ENCODE results near the gene NAT10.

The NAT10 gene

DNA sequence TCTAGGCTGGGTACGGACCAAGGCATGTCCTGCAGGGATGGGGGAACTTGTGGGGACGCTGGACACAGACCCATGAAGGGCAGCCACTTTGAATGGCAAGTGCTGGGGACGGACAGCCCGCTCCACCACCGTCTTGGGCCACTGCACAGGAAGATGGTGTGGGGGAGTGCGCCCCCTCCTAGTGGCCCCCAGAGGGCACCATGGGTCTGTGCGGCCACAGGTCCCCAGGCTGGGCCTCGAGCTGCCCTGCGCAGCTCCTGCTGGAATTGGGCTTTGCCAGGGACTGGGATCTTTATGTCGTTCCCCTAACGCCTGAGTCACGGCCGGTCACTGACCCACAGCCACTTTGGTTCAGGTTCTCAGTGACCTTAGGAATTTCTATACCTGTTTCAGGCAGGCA is 44.4 kb downstream of the NAT10 start:
- peak; percentile 17 to 38 for DNase-seq
- no peak for TF ChIP-seq POLR2A (IDR thresholded peaks at IDR 0.05; ENCODE audit: low read length)
- TF ChIP-seq GATA1 (IDR thresholded peaks at IDR 0.05; ENCODE audit: low read depth, low read length), result no peak

DNA sequence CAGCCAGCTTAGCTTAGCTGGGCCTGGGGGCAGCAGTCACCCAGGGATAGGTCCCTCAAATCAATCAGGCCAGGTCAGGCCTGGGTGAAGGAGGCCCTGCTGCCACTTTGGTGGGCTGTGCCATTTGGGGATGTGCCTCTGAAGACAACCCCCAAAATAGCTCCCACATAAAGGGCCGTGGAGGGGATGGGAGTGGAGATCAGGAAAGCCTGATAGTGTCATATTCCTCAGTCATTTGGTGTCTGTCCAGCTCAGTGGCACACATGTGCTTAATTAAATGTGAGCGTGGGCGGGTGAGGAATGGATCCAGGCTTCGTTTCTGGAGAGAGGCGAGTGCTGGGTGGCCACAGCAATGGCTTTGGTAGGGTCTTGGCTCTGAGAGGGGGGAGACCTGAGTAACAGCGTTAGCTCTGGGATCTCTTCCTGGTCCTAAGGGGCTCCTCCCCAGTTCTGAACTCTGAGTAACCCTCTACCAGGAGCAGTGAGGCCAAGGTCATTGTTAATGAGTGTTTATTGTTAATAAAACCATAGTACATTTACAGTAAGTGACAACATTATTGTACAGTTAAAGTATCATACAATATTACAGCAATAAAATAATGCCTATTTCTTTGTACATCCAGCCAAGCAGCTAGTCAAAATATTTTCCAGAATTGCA is 45.2 kb downstream of the NAT10 start:
- no peak for TF ChIP-seq POLR2A (IDR thresholded peaks at IDR 0.05; ENCODE audit: low read length)

DNA sequence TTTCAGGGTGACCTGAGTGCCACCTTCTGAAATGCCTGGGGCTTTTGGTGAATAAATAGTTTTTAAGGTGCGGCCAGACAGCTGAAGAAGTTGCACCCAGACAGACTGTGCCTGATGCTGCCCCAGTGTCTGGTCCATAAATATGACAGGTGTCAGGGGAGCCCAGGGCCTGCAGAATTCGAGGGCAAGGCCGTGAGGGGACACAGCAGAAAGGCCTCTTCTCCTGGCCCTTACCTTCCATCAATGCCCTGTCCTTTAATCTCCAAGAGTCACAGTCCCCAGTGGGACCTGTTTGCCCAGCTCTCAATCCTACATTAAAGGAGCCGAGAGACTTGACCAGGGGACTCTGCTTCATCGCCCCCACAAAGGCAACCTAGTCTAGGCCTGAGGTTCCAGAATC is 45.7 kb downstream of the NAT10 start:
- no peak for DNase-seq
- TF ChIP-seq POLR2A (IDR thresholded peaks at IDR 0.05; ENCODE audit: low read length) (no peak), GATA1 (IDR thresholded peaks at IDR 0.05; ENCODE audit: low read depth, low read length) (no peak)

More for the DNA sequence above, 45.2 kb downstream of the NAT10 start:
- no peak for DNase-seq

DNA sequence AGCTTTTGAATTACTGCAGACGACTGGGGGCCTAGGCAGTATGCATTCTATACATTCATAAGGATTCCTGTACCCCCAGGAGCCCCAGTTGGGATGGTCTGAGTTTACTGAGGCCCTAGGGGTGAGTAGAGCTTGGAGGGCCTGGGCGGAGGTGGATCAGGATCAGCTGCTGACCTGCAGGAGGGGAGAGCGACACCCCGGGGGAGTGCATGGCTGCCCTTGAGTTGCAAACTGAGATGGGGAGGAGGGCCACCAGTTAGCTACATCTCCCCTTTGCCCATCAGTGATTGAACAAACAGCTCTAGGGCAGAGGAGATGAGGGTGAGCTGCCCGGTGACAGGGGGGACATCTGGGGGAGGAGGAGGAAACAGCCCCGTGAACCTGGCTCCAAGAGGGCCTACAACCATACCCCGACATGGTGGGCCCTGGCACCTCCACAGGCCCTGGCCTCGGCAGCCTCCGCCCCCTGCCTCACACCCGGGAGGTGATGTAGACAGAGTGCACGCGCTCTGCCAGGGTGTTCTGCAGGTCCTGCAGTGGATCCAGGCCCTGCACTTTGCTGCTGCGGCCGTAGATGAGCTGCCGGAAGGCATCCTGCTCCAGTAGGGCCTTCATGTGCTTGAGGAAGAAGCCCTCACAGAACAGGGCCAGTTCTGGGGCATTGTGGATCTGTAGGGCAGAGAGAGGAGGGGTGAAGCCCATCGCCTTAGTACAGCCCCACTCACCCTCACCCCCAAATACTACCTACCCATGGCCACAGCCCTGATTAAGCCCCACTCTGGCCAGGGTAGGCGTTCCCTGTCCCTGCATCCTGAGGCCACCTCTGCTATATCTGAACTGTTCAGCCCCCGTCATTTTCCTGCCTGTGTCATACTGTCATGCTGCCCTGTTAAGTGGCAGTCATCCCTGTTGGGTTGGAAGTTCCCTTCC is 46.8 kb downstream of the NAT10 start:
- no peak for TF ChIP-seq GATA1 (IDR thresholded peaks at IDR 0.05; ENCODE audit: low read depth, low read length)

DNA sequence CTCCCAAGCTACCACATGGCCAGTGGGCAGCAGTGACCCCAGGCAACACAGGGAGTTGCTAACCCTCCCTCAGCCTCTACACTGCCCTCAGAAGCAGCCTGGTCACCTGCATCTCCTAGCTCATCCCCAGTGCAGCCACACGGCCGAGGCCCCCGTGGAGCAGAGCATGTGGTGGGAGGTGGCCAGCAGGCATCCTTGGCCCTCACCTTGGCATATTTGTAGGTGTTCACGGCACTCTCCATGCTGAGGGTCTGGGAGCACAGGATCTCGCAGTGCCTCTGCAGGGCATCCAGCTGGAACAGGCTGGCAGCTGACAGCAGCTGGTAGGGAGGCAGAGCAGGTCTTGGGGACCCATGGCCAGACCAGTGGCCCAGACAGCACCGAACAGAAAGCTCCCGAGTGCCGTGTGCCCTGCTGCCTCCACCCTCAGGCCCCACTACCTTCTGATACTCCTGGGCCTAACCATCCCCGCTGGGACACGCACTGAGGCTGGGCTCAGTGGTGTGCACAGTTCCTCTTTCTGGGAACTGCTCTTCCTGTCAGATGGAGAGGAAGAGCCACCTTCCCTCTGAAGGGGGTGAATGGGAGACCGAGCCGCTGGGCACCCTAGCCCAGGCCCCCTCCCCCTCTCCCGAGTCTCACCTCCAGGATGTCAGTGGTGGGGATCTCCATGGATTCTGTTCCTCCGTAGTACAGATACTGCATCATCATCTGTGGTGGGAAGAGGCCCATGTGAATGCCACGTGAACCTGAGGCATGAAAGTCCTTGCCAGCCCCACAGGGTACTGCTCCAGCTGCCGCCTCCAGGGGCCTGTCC is 48.8 kb downstream of the NAT10 start:
- DNase-seq, result no peak
- TF ChIP-seq GATA1 (IDR thresholded peaks at IDR 0.05; ENCODE audit: low read depth, low read length), result no peak
- no peak for TF ChIP-seq POLR2A (IDR thresholded peaks at IDR 0.05; ENCODE audit: low read length)

More for the DNA sequence above, 46.8 kb downstream of the NAT10 start:
- no peak for DNase-seq

DNA sequence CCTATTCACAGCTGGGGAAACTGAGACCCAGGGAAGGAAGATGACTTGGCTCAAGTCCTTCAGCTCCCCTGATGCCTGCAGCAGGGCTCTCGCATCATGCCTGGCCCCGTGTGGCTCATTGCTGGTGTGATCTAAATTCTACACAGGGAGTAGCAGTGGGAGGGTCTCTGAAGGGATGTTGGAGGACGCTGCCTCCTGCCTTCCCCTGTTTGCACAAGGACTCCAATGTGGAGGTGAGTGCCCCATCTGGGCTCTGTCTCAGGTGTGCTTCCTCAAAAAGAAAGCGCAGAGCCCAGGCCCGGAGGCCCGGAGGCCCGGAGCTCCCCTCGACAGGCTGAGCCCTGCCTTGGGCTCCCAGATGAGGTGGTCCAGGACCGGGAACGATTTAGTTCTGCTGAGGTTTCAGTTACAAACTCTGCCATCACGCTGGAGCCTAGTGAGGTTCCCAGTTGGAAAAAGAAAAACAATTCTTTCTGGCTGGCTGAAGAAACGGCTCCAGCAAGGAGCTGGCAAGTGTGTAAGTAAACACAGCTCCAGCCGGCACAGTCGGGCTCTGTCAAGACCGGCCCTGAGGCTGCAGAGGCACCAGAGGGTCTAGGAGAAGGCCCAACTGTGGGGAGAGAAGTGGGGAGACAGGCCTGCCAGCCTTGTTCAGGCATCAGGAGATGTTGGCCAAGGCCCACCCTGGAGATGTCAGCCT is 49.8 kb downstream of the NAT10 start:
- TF ChIP-seq GATA1 (IDR thresholded peaks at IDR 0.05; ENCODE audit: low read depth, low read length) (no peak), POLR2A (IDR thresholded peaks at IDR 0.05; ENCODE audit: low read length) (no peak)
- DNase-seq, result no peak

DNA sequence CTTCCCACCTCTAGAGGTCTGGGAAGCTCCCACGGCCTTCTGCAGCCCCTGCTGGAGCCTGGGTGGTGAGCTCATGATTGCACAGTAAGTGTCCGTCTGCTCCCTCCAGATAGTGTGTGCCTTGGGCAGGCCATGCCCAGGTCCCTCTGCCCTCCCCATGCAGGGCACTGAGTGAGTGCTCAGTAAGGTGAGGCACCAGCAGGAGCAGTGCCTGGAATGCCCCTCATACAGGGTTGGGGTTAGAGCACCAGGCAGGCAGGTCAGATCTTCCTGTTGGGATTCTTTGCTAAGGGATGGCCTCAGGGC is 50.3 kb downstream of the NAT10 start:
- TF ChIP-seq GATA1 (IDR thresholded peaks at IDR 0.05; ENCODE audit: low read depth, low read length), result no peak
- no peak for TF ChIP-seq POLR2A (IDR thresholded peaks at IDR 0.05; ENCODE audit: low read length)
- DNase-seq, result no peak

DNA sequence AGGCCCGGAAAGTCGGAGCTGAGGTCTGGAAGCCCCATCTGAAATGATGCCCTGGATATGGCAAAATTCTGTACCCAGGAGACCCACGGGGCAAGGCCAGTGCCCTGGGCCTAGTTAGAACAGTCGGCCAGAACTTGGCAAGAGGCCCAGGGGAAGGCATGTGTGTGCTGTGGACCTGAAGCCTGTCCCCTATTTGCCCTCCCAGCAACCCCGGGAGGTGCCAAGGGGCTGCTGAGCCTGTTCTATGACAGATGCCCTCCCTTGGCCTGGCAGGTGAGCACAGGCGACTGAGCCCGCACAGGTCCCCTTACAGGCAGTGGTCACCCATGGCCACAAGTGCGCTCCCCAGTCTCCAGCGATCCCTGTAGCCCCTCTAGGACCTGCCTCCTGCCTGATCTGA is 51.7 kb downstream of the NAT10 start:
- no peak for DNase-seq
- no peak for TF ChIP-seq POLR2A (IDR thresholded peaks at IDR 0.05; ENCODE audit: low read length)
- TF ChIP-seq GATA1 (IDR thresholded peaks at IDR 0.05; ENCODE audit: low read depth, low read length), result no peak

DNA sequence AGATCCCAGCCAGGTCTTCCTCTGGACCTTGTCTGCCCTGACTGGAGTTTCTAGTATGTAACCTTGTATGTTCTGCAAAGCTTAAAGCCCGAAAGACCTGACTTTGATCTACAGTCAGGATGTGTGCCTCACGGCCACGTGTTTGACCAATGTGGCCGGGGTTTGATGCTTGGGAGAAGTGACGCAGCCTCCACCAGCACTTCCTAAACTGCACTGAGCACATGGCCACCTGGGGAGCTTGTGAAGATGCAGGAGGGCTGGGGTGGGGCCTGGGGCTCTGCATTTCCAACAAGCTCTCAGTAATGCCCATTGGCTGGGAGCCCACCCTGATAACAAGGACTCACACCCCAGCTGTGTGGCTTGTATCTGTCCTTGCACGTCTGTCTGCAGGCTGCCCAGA is 53.2 kb downstream of the NAT10 start:
- TF ChIP-seq POLR2A (IDR thresholded peaks at IDR 0.05; ENCODE audit: low read length), result no peak
- TF ChIP-seq GATA1 (IDR thresholded peaks at IDR 0.05; ENCODE audit: low read depth, low read length), result no peak
- DNase-seq, result no peak

DNA sequence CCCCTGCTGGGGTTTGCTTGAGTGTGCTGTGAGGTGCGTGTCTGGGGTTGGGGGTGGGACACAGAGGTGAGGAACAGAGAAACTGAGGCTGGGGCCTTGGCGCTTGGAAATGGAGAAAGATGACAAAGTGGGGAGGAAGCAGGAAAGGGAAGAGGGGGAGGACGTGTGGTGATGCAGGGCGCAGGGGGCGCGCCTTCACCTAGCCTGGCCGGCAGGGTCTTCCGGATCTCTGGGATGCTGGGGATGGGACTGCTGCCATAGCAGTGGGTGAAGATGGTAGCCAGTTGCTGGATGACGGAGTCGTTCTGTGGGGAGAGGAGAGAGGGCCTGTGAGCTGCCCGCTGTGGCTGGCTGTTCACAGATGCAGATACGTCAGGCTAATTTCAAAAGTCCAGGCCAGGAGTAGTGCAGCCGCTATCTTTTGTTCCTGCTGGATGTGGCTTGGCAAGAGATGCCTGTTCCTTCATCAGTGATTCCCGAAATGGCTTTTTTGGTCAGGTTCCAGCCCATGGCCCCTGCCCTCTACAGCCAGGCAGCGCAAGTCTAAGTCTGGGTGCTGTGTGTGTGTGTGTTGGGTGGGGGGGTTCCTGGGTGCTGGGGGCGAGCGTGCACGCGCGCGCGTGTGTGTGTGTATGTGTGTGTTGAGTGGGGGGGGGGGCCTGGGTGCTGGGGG is 54.8 kb downstream of the NAT10 start:
- TF ChIP-seq GATA1 (IDR thresholded peaks at IDR 0.05; ENCODE audit: low read depth, low read length) (no peak), POLR2A (IDR thresholded peaks at IDR 0.05; ENCODE audit: low read length) (no peak)
- no peak for DNase-seq

DNA sequence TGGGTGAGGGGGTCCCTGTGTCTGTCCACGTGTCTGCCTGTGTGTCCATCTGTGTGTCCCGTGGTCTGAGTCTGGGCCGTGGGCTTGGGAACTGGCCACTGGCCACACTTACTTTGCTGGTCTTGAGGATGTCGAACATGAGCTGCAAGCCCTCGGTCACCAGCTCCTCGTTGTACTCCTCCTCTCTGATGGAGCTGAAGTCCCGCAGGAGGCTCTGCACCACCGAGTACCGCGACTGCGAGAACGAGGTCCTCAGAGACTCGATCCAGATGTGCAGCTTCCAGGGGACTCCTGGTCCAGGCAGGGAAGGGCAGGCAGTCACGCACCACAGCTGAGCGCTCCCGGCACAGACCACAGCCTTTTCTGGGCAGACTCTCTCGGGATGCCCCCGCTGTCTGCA is 55.4 kb downstream of the NAT10 start:
- TF ChIP-seq POLR2A (IDR thresholded peaks at IDR 0.05; ENCODE audit: low read length) (no peak), GATA1 (IDR thresholded peaks at IDR 0.05; ENCODE audit: low read depth, low read length) (no peak)
- DNase-seq, result no peak

DNA sequence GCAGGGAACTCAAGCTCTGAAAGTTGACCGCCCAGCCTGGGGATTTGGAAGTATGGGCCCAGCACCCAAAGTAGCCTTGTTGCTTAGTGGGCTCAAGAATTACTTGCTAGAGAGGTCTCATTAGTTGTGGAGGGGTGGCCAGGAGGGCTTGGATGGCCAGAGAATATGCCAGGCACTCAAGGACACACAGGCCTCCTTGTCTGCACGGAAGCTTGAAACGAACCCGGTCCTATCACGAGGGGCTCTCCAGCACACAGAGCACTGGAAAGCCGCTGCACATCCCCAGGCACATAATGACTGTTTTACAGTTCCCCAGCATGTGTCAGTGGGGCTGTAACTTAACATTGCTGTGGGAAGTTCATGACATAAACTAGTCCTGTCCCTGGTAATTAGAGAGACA is 55.9 kb downstream of the NAT10 start:
- no peak for TF ChIP-seq POLR2A (IDR thresholded peaks at IDR 0.05; ENCODE audit: low read length)
- no peak for TF ChIP-seq GATA1 (IDR thresholded peaks at IDR 0.05; ENCODE audit: low read depth, low read length)
- DNase-seq, result no peak

DNA sequence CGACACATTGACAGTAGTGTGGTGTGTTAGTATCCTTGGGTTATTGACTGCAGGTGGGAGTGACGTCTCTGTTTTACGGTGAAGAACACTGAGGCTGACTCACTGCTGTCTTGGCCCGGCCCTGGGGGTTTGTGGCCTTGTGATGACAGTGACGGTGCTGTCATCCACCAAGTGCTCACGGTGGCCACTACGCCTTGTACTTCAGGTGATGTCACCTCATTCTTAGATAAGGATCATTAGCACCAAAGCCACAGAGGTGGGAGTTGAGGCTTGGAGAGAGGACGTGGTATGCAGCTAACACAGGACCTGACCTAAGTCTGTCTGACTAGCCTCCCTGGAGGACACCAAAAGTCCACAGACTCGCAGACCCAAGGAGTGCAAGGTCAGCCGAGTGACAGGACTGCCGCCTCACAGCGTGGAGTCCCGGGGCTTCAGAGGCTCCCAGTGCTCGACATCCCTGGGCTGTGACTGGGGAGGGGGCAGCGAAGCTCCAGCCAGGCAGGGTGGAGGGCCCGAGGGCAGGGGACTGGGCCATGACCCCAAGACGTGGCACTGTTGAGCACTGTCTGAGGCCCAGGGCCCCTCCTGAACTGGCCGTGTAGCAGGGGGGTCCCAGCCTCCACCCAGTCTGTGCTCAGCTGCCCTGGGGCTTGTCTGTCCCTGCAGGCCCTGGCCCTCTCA is 56.5 kb downstream of the NAT10 start:
- TF ChIP-seq POLR2A (IDR thresholded peaks at IDR 0.05; ENCODE audit: low read length) (no peak), GATA1 (IDR thresholded peaks at IDR 0.05; ENCODE audit: low read depth, low read length) (no peak)
- DNase-seq, result peak in 1 of 2 experiments; percentile 28
